Thyroid gland (tissue), 4 donors: ENCODE measurements around the gene CHCHD6. TPM values are rescaled to one million over a fixed set of nuclear protein-coding genes. Genes with fewer than 3 reads are reported as not detected.

Experiments
- DNase-seq, 2 donors: peaks; one replicate each; pipeline ENCODE4 v3.0.0-alpha.2; 2019
- H3K27ac ChIP-seq, 3 donors: fragments of 200-600 bp; sonication (generic); 1 replicate in 2 of 3; 2 replicates in 1 of 3; pipeline ENCODE4 v1.5.1; 2016 to 2019; ENCODE audit warnings: mild to moderate bottlenecking in 1 of 3, moderate library complexity in 1 of 3
- H3K27me3 ChIP-seq: fragments of 200-600 bp; sonication (generic); one replicate; pipeline ENCODE4 v1.5.1; 2019
- H3K36me3 ChIP-seq, 2 donors: fragments of 200-600 bp; sonication (generic); one replicate each; pipeline ENCODE4 v1.5.1; 2016 to 2019
- H3K4me1 ChIP-seq, 2 donors: fragments of 200-600 bp; sonication (generic); one replicate each; pipeline ENCODE4 v1.5.1; 2017 to 2019
- H3K4me3 ChIP-seq, 3 donors: fragments of 200-600 bp; sonication (generic); replicated peaks in 1 of 3; 1 replicate in 2 of 3; 2 replicates in 1 of 3; pipeline ENCODE4 v1.5.1; 2016; ENCODE audit warnings: mild to moderate bottlenecking in 1 of 3
- H3K9me3 ChIP-seq: fragments of 200-600 bp; sonication (generic); one replicate; pipeline ENCODE4 v1.5.1; 2017
- CTCF ChIP-seq, 6 experiments: fragments of 200-600 bp in 3 of 6; fragments of 450-650 bp in 3 of 6; sonication (generic) in 3 of 6; IDR thresholded peaks; one replicate each; pipeline ENCODE4 v1.5.1; 2016 to 2019; ENCODE audit warnings: antibody characterized with exemption in 6 of 6, mild to moderate bottlenecking in 2 of 6, inconsistent platforms in 1 of 6, moderate library complexity in 1 of 6
- POLR2A ChIP-seq, 2 donors: fragments of 450-650 bp; IDR thresholded peaks; one replicate each; pipeline ENCODE4 v1.6.1; 2017; ENCODE audit warnings: antibody characterized with exemption in 2 of 2, mild to moderate bottlenecking in 2 of 2, moderate library complexity in 1 of 2
- WGBS, 2 donors: methylation state at CpG; one replicate each; pipeline ENCODE4 v1.1.5; 2017; 5-methylcytosine and 5-hydroxymethylcytosine counted together
- intact Hi-C: fragments of 100-400 bp; cut with DNase I; formaldehyde crosslinking; loops from one replicate; pipeline ENCODE4 v1.15.1; 2023
- total RNA-seq, 4 donors: library from RNA; depleted of rRNA; stranded (reverse); fragments of >200 nt; gene quantifications; one replicate each; pipeline ENCODE4 v1.2.3, GENCODE V29; 2016

The CHCHD6 gene
- total RNA-seq, 4 donors from 2014 or later: 22.9 to 27.8 (median 24.4) TPM

DNA sequence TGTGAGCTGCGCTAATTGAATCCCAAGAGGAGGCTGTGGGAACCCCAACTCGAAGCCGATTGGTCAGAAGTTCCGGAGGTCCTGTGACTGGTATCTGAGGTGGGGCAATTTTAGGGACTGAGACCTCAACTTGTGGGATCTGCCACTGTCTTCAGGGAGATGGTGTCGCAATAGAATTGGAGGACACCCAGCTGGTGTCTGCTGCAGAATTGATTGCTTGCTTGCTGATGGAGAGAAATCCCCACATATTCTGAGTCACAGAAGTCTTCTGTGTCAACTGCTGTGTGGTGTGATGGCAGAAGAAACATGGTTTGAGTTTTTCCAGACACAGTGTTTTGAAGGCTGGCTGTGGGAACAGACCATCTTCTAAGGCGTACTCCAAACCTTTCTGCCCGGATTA, 179.2 kb downstream of the CHCHD6 start:
- no peaks in the 10 kb centered on the region for H3K36me3 ChIP-seq
- no peaks in the 10 kb centered on the region for H3K9me3 ChIP-seq
- intact Hi-C loops: no loop called here
- no peak overlapping the region for H3K4me3 ChIP-seq
- H3K4me1 ChIP-seq: no peaks in the 10 kb centered on the region
- TF ChIP-seq POLR2A (IDR thresholded peaks at IDR 0.05): no peak
- no peak for TF ChIP-seq CTCF (IDR thresholded peaks at IDR 0.05)
- no peak for DNase-seq
- H3K27me3 ChIP-seq: no peaks in the 10 kb centered on the region
- 93 to 98% methylated on average over 7 of the region's 7 CpGs for WGBS, 2 donors
- H3K27ac ChIP-seq: no peak overlapping the region

GRCh38 chr3:126885425-126885824, 181.4 kb downstream of the CHCHD6 start:
- Histone ChIP-seq H3K27ac (no peak overlapping the region), H3K4me1 (no peaks in the 10 kb centered on the region), H3K4me3 (no peak overlapping the region), H3K36me3 (no peaks in the 10 kb centered on the region), H3K27me3 (no peaks in the 10 kb centered on the region), H3K9me3 (no peaks in the 10 kb centered on the region)
- DNase-seq: no peak
- TF ChIP-seq POLR2A (IDR thresholded peaks at IDR 0.05) (no peak), CTCF (IDR thresholded peaks at IDR 0.05) (no peak)
- intact Hi-C loops: no loop called here
- 71 to 75% methylated on average over 1 of the region's 1 CpG for WGBS, 2 donors

GRCh38 chr3:126886217-126886616, 182.2 kb downstream of the CHCHD6 start:
- no peak for TF ChIP-seq POLR2A (IDR thresholded peaks at IDR 0.05)
- TF ChIP-seq CTCF (IDR thresholded peaks at IDR 0.05): no peak
- no peaks in the 10 kb centered on the region for H3K4me1 ChIP-seq
- H3K27ac ChIP-seq: no peak overlapping the region
- intact Hi-C loops: no loop called here
- H3K27me3 ChIP-seq: no peaks in the 10 kb centered on the region
- H3K4me3 ChIP-seq: no peak overlapping the region
- WGBS, 2 donors: 93 to 97% methylated on average over 5 of the region's 5 CpGs
- no peaks in the 10 kb centered on the region for H3K36me3 ChIP-seq
- no peak for DNase-seq
- H3K9me3 ChIP-seq: no peaks in the 10 kb centered on the region

DNA sequence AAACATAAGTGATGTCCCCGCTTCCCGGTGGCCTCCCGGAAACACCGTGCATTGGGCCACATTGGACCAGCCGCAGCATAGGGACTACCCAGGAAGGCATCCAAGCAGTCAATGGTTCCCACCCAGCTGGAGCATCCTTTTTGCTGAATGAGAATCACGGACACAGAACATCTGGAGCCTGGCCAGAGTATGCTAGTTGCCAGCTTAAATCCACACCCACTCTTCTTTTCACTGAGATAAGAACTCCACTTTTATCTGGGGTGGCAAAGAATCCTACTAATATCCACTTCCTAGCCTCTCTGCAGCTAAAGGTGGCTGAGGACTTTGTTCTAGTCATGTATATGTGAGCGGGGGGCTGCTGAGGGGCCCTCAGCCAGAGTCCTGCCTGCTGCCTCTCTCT, 183.6 kb downstream of the CHCHD6 start:
- no peaks in the 10 kb centered on the region for H3K9me3 ChIP-seq
- DNase-seq: no peak
- no peaks in the 10 kb centered on the region for H3K4me1 ChIP-seq
- TF ChIP-seq CTCF (IDR thresholded peaks at IDR 0.05) (no peak), POLR2A (IDR thresholded peaks at IDR 0.05) (no peak)
- no peak overlapping the region for H3K4me3 ChIP-seq
- H3K27me3 ChIP-seq: no peaks in the 10 kb centered on the region
- no peaks in the 10 kb centered on the region for H3K36me3 ChIP-seq
- WGBS, 2 donors: 87 to 95% methylated on average over 7 of the region's 7 CpGs
- intact Hi-C loops: no loop called here
- no peak overlapping the region for H3K27ac ChIP-seq

- no peaks in the 10 kb centered on the region for H3K27me3 ChIP-seq
- H3K4me3 ChIP-seq: no peak overlapping the region
- DNase-seq: no peak
- 94 to 96% methylated on average over 3 to 5 of the region's 5 CpGs for WGBS, 2 donors
- H3K27ac ChIP-seq: no peak overlapping the region
- TF ChIP-seq CTCF (IDR thresholded peaks at IDR 0.05): no peak
- TF ChIP-seq POLR2A (IDR thresholded peaks at IDR 0.05): no peak
- H3K36me3 ChIP-seq: no peaks in the 10 kb centered on the region
- intact Hi-C loops: no loop called here
- no peaks in the 10 kb centered on the region for H3K9me3 ChIP-seq
- H3K4me1 ChIP-seq: no peaks in the 10 kb centered on the region
Observed at GRCh38 chr3:126888186-126888760, 184.2 kb downstream of the CHCHD6 start.
